NT2/D1 (cell line): ENCODE results near the gene L3MBTL4.

Experiments used
- DNase-seq: peaks from one replicate; pipeline ENCODE4 v3.0.0-alpha.2; 2011; ENCODE audit warnings: low read depth, low spot score
- H3K27me3 ChIP-seq: 2 replicates; pipeline ENCODE4 v1.6.0; 2011; ENCODE audit warnings: mild to moderate bottlenecking; ENCODE audit not compliant: insufficient read length, insufficient read depth
- H3K36me3 ChIP-seq: 2 replicates; pipeline ENCODE4 v1.6.1; 2011; ENCODE audit warnings: mild to moderate bottlenecking, low read length, mixed read lengths; ENCODE audit not compliant: insufficient read depth, insufficient read length
- H3K4me1 ChIP-seq: 2 replicates; pipeline ENCODE4 v1.5.1; 2011; ENCODE audit not compliant: insufficient read depth, insufficient read length
- H3K4me3 ChIP-seq: 2 replicates; pipeline ENCODE4 v1.5.1; 2011; ENCODE audit warnings: low read depth; ENCODE audit not compliant: insufficient read length
- H3K9ac ChIP-seq: 2 replicates; pipeline ENCODE4 v1.6.0; 2011; ENCODE audit warnings: low read depth; ENCODE audit not compliant: insufficient read length
- H3K9me3 ChIP-seq: 2 replicates; pipeline ENCODE4 v1.5.1; 2011; ENCODE audit warnings: mild to moderate bottlenecking, low read length; ENCODE audit not compliant: insufficient read depth
- SUZ12 ChIP-seq: IDR thresholded peaks from 2 replicates; pipeline ENCODE4 v1.6.1; 2011; ENCODE audit not compliant: insufficient read length, insufficient read depth; ENCODE audit errors: extremely low read depth
- YY1 ChIP-seq: IDR thresholded peaks from 2 replicates; pipeline ENCODE4 v1.6.1; 2011; ENCODE audit not compliant: insufficient read length, insufficient read depth
- ZNF274 ChIP-seq: IDR thresholded peaks from 2 replicates; pipeline ENCODE4 v1.6.1; 2011; ENCODE audit warnings: mild to moderate bottlenecking, low read depth, low read length

L3MBTL4 gene

DNA sequence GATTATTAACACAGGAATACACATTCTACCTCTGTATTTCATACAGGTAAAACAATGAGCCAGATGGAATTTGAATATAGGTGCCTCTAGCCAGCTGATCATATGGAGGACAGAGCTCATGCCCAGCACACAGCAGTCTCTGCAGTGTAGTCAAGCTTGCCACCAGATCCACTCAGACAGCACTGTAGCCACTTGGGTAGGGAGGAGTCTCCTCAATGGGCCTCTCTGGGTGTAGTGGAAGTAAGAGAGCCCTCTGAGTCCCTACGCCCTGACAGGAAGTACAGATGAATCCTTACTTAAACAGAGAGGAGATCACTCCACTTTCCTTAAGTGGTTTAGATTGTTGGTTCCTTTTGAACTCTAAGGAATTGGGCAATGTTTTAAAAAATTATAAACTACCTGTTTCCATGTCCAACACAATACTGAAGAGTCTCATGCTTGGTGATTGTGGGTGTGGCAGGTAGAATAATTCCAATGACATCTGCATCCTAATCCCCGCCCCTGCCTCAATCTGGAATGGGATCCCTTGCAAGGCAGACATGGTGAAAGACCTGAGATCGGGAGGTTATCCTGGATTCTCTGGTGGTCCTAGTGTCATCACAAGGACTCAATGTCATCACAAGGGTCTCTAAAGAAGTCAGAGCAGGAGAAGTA, 496.4 kb downstream of the L3MBTL4 start:
- TF ChIP-seq ZNF274 (no peak), YY1 (no peak), SUZ12 (no peak)
- no peak overlapping the region for H3K9ac ChIP-seq
- no peak for DNase-seq
- no peaks in the 10 kb centered on the region for H3K27me3 ChIP-seq
- no peaks in the 10 kb centered on the region for H3K36me3 ChIP-seq
- H3K4me1 ChIP-seq, result no peaks in the 10 kb centered on the region
- no peaks in the 10 kb centered on the region for H3K9me3 ChIP-seq
- H3K4me3 ChIP-seq, result no peak overlapping the region

GRCh38 chr18:5914951-5915350, 499.8 kb downstream of the L3MBTL4 start:
- H3K27me3 ChIP-seq, result no peaks in the 10 kb centered on the region
- DNase-seq, result no peak
- H3K36me3 ChIP-seq, result no peaks in the 10 kb centered on the region
- no peak overlapping the region for H3K9ac ChIP-seq
- no peak overlapping the region for H3K4me3 ChIP-seq
- no peaks in the 10 kb centered on the region for H3K4me1 ChIP-seq
- H3K9me3 ChIP-seq, result no peaks in the 10 kb centered on the region
- TF ChIP-seq SUZ12, result no peak
- no peak for TF ChIP-seq YY1
- no peak for TF ChIP-seq ZNF274

DNA sequence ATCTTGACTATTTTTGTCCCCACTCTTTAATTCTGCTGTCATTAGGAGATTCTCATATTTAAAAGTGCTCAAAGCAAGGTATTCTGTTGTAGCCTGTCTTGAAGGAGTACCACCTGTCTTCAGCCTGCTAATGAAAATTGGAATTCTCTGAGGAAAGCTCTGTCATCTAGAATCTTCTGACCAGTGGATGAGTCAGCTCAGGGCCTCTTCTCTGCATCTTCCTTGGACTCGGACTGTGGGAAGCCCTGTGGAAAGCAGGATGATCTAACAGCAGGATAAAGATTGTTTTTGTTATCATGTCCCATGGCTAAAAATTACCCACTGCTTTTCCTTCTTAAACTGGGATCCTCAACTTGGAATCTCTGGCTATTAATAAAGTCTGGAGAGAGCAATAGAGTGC, 500.7 kb downstream of the L3MBTL4 start:
- DNase-seq, result no peak
- no peaks in the 10 kb centered on the region for H3K4me1 ChIP-seq
- no peaks in the 10 kb centered on the region for H3K27me3 ChIP-seq
- no peaks in the 10 kb centered on the region for H3K9me3 ChIP-seq
- H3K9ac ChIP-seq, result no peak overlapping the region
- no peak for TF ChIP-seq YY1
- TF ChIP-seq SUZ12, result no peak
- no peak for TF ChIP-seq ZNF274
- H3K4me3 ChIP-seq, result no peak overlapping the region
- no peaks in the 10 kb centered on the region for H3K36me3 ChIP-seq

- no peak for TF ChIP-seq ZNF274
- no peak for TF ChIP-seq YY1
- TF ChIP-seq SUZ12, result no peak
- H3K27me3 ChIP-seq, result no peaks in the 10 kb centered on the region
- no peak overlapping the region for H3K4me3 ChIP-seq
- H3K9ac ChIP-seq, result no peak overlapping the region
- no peaks in the 10 kb centered on the region for H3K36me3 ChIP-seq
- DNase-seq, result no peak
- no peaks in the 10 kb centered on the region for H3K4me1 ChIP-seq
- H3K9me3 ChIP-seq, result no peaks in the 10 kb centered on the region
Measured at GRCh38 chr18:5912566-5912965, 502.1 kb downstream of the L3MBTL4 start.

- Histone ChIP-seq H3K9ac (no peak overlapping the region), H3K27me3 (no peaks in the 10 kb centered on the region), H3K4me1 (no peaks in the 10 kb centered on the region), H3K4me3 (no peak overlapping the region), H3K36me3 (no peaks in the 10 kb centered on the region), H3K9me3 (no peaks in the 10 kb centered on the region)
- TF ChIP-seq ZNF274 (no peak), YY1 (no peak), SUZ12 (no peak)
- no peak for DNase-seq
Measured at GRCh38 chr18:5909125-5909524, 505.6 kb downstream of the L3MBTL4 start.
